GM23338 (cell line): ENCODE results near the gene KNOP1. TPM values are rescaled to one million over a fixed set of nuclear protein-coding genes. Genes with fewer than 3 reads are reported as not detected.

ENCODE experiments used
- ATAC-seq: fragments of 200-7000 bp; cut with Tn5 transposase; 3 replicates; pipeline ENCODE4 v1.9.1; 2020
- DNase-seq: peaks from one replicate; pipeline ENCODE4 v3.0.0-alpha.2; 2015; ENCODE audit warnings: low spot score
- H2AFZ ChIP-seq: fragments of 200-600 bp; sonication (generic); 2 replicates; pipeline ENCODE4 v1.8.0; 2016; ENCODE audit warnings: antibody characterized with exemption, mild to moderate bottlenecking, moderate library complexity
- H3F3A ChIP-seq: fragments of 200-600 bp; sonication (generic); replicated peaks from 2 replicates; pipeline ENCODE4 v1.8.0; 2017; ENCODE audit warnings: antibody characterized with exemption, mixed run types, low read depth
- H3K27ac ChIP-seq: fragments of 200-600 bp; sonication (generic); 2 replicates; pipeline ENCODE4 v1.6.1; 2016; ENCODE audit warnings: low read depth
- H3K27me3 ChIP-seq: fragments of 200-600 bp; sonication (generic); 2 replicates; pipeline ENCODE4 v1.8.0; 2016; ENCODE audit warnings: mild to moderate bottlenecking, mixed run types, moderate library complexity; ENCODE audit not compliant: insufficient read depth
- H3K36me3 ChIP-seq: fragments of 200-600 bp; sonication (generic); 2 replicates; pipeline ENCODE4 v1.8.0; 2016; ENCODE audit warnings: mild to moderate bottlenecking; ENCODE audit not compliant: insufficient read depth
- H3K4me1 ChIP-seq: fragments of 200-600 bp; sonication (generic); 2 replicates; pipeline ENCODE4 v1.8.0; 2016; ENCODE audit warnings: mild to moderate bottlenecking, moderate library complexity; ENCODE audit not compliant: insufficient read depth
- H3K4me2 ChIP-seq: fragments of 200-600 bp; sonication (generic); 2 replicates; pipeline ENCODE4 v1.7.1; 2017; ENCODE audit warnings: mixed run types
- H3K4me3 ChIP-seq: fragments of 200-600 bp; sonication (generic); 2 replicates; pipeline ENCODE4 v1.6.1; 2016; ENCODE audit warnings: mixed run types
- H3K79me2 ChIP-seq: fragments of 200-600 bp; sonication (generic); replicated peaks from 2 replicates; pipeline ENCODE4 v1.8.0; 2017; ENCODE audit warnings: mild to moderate bottlenecking; ENCODE audit not compliant: insufficient read depth
- H3K9me2 ChIP-seq: fragments of 200-600 bp; sonication (generic); 2 replicates; pipeline ENCODE4 v1.8.0; 2017; ENCODE audit not compliant: insufficient read depth
- H4K20me1 ChIP-seq: fragments of 200-600 bp; sonication (generic); replicated peaks from 2 replicates; pipeline ENCODE4 v1.8.0; 2017; ENCODE audit warnings: mild to moderate bottlenecking; ENCODE audit not compliant: insufficient read depth
- H3K27ac Mint-ChIP-seq: 2 replicates; pipeline ENCODE4 v1.8.0; 2020; ENCODE audit warnings: inconsistent platforms, mild to moderate bottlenecking, moderate library complexity, mixed read lengths
- H3K27me3 Mint-ChIP-seq: 3 replicates; pipeline ENCODE4 v1.8.0; 2022; ENCODE audit warnings: low read depth, mild to moderate bottlenecking, moderate library complexity, mixed read lengths, inconsistent platforms; ENCODE audit not compliant: insufficient read depth, poor library complexity
- H3K36me3 Mint-ChIP-seq: 3 replicates; pipeline ENCODE4 v1.8.0; 2021; ENCODE audit warnings: low read depth, mild to moderate bottlenecking, inconsistent platforms, moderate library complexity, mixed read lengths
- H3K4me1 Mint-ChIP-seq: 3 replicates; pipeline ENCODE4 v1.8.0; 2020; ENCODE audit warnings: mild to moderate bottlenecking, inconsistent platforms, mixed read lengths
- H3K4me3 Mint-ChIP-seq: 3 replicates; pipeline ENCODE4 v1.8.0; 2021; ENCODE audit warnings: moderate library complexity, mild to moderate bottlenecking, inconsistent platforms, mixed read lengths
- H3K9me3 Mint-ChIP-seq: 3 replicates; pipeline ENCODE4 v1.8.0; 2020; ENCODE audit warnings: moderate library complexity, mild to moderate bottlenecking, inconsistent platforms, mixed read lengths
- CREB1 ChIP-seq: fragments of 250-450 bp; sonication (Bioruptor Pico); IDR thresholded peaks from 2 replicates; pipeline ENCODE4 v1.5.0; 2020; ENCODE audit warnings: low read depth, mild to moderate bottlenecking, moderate library complexity
- EZH2 ChIP-seq: fragments of 200-600 bp; sonication (generic); IDR thresholded peaks from one replicate; pipeline ENCODE4 v1.8.0; 2017; ENCODE audit warnings: antibody characterized with exemption, mild to moderate bottlenecking, low read depth; ENCODE audit not compliant: unreplicated experiment
- EZH2phosphoT487 ChIP-seq: fragments of 200-600 bp; sonication (generic); IDR thresholded peaks from one replicate; pipeline ENCODE4 v1.8.1; 2018; ENCODE audit warnings: antibody characterized with exemption; ENCODE audit not compliant: unreplicated experiment
- JUNB ChIP-seq: IDR thresholded peaks from one replicate; pipeline ENCODE4 v1.6.1; 2016; ENCODE audit warnings: antibody characterized with exemption; ENCODE audit not compliant: unreplicated experiment
- STAT1 ChIP-seq: IDR thresholded peaks from one replicate; pipeline ENCODE4 v1.6.1; 2016; ENCODE audit warnings: antibody characterized with exemption; ENCODE audit not compliant: unreplicated experiment
- ZNF114 ChIP-seq: fragments of 250-450 bp; sonication (Bioruptor Pico); IDR thresholded peaks from 2 replicates; pipeline ENCODE4 v1.5.0; 2020; ENCODE audit warnings: mild to moderate bottlenecking, moderate library complexity
- ZNF331 ChIP-seq: fragments of 250-450 bp; sonication (Bioruptor Pico); IDR thresholded peaks from 2 replicates; pipeline ENCODE4 v1.5.0; 2020; ENCODE audit warnings: low read depth, mild to moderate bottlenecking, moderate library complexity
- ZNF462 ChIP-seq: fragments of 250-450 bp; sonication (Bioruptor Pico); IDR thresholded peaks from 2 replicates; pipeline ENCODE4 v1.5.0; 2020; ENCODE audit warnings: mild to moderate bottlenecking, moderate library complexity
- polyA plus RNA-seq: library from polyadenylated mRNA; unstranded; fragments of >200 nt; fragmentation: Nextera tagmentation; extraction: Ambion mirVana; gene quantifications from 2 replicates; pipeline ENCODE4 v1.2.1, GENCODE V29; 2016
- total RNA-seq: library from RNA; depleted of rRNA; stranded (reverse); fragments of >200 nt; shearing (Covaris generic); gene quantifications from 2 replicates; pipeline ENCODE4 v1.2.3, GENCODE V29; 2014
- TF ChIP-seq, protein P1 (sequence below): IDR thresholded peaks from one replicate; pipeline ENCODE4 v1.6.1; 2018; ENCODE audit warnings: antibody characterized with exemption; ENCODE audit not compliant: unreplicated experiment
- TF ChIP-seq, protein P2 (sequence below), 2 experiments: fragments of 200-600 bp in 1 of 2; sonication (generic) in 1 of 2; conservative IDR thresholded peaks; 2 replicates each; pipeline versions ENCODE4 v1.5.1 to v1.6.1; 2016 to 2017; ENCODE audit warnings: antibody characterized with exemption in 2 of 2, low read depth in 2 of 2, mild to moderate bottlenecking in 2 of 2, moderate library complexity in 1 of 2
- TF ChIP-seq, protein P3 (sequence below): IDR thresholded peaks from 2 replicates; pipeline ENCODE4 v1.6.1; 2016; ENCODE audit warnings: antibody characterized with exemption

The KNOP1 gene
- total and polyA plus RNA-seq, 2 experiments from 2014 or later = 57.7 to 190 TPM

GRCh38 chr16:19760356-19761060, 42.5 kb upstream of the KNOP1 start:
- Histone ChIP-seq H3K9me2 (peaks cover 2% of the 10 kb centered on the region; the same call in 1 of the 2 replicates), H3K4me1 (peaks cover 7% of the 10 kb centered on the region; the same call in 1 of the 2 replicates), H3K27me3 (no peaks in the 10 kb centered on the region), H3K4me3 (no peak overlapping the region), H4K20me1 (no peaks in the 10 kb centered on the region), H3K27ac (peak overlapping the region; percentile 32; the same call in 1 of the 2 replicates), H3F3A (no peaks in the 10 kb centered on the region), H3K79me2 (no peaks in the 10 kb centered on the region), H3K36me3 (no peaks in the 10 kb centered on the region), H2AFZ (no peak overlapping the region), H3K4me2 (no peak overlapping the region)
- no peak for DNase-seq
- Mint-ChIP-seq H3K4me1 (peaks cover 3% of the 10 kb centered on the region; the same call in 1 of the 3 replicates), H3K9me3 (no peaks in the 10 kb centered on the region), H3K27me3 (no peaks in the 10 kb centered on the region), H3K27ac (no peak overlapping the region), H3K4me3 (no peak overlapping the region), H3K36me3 (no peaks in the 10 kb centered on the region)
- no peak for ATAC-seq
- TF ChIP-seq, protein P1, sequence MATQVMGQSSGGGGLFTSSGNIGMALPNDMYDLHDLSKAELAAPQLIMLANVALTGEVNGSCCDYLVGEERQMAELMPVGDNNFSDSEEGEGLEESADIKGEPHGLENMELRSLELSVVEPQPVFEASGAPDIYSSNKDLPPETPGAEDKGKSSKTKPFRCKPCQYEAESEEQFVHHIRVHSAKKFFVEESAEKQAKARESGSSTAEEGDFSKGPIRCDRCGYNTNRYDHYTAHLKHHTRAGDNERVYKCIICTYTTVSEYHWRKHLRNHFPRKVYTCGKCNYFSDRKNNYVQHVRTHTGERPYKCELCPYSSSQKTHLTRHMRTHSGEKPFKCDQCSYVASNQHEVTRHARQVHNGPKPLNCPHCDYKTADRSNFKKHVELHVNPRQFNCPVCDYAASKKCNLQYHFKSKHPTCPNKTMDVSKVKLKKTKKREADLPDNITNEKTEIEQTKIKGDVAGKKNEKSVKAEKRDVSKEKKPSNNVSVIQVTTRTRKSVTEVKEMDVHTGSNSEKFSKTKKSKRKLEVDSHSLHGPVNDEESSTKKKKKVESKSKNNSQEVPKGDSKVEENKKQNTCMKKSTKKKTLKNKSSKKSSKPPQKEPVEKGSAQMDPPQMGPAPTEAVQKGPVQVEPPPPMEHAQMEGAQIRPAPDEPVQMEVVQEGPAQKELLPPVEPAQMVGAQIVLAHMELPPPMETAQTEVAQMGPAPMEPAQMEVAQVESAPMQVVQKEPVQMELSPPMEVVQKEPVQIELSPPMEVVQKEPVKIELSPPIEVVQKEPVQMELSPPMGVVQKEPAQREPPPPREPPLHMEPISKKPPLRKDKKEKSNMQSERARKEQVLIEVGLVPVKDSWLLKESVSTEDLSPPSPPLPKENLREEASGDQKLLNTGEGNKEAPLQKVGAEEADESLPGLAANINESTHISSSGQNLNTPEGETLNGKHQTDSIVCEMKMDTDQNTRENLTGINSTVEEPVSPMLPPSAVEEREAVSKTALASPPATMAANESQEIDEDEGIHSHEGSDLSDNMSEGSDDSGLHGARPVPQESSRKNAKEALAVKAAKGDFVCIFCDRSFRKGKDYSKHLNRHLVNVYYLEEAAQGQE = no peak
- TF ChIP-seq ZNF462 (CRISPR knock-in tag) = no peak
- TF ChIP-seq, protein P2, sequence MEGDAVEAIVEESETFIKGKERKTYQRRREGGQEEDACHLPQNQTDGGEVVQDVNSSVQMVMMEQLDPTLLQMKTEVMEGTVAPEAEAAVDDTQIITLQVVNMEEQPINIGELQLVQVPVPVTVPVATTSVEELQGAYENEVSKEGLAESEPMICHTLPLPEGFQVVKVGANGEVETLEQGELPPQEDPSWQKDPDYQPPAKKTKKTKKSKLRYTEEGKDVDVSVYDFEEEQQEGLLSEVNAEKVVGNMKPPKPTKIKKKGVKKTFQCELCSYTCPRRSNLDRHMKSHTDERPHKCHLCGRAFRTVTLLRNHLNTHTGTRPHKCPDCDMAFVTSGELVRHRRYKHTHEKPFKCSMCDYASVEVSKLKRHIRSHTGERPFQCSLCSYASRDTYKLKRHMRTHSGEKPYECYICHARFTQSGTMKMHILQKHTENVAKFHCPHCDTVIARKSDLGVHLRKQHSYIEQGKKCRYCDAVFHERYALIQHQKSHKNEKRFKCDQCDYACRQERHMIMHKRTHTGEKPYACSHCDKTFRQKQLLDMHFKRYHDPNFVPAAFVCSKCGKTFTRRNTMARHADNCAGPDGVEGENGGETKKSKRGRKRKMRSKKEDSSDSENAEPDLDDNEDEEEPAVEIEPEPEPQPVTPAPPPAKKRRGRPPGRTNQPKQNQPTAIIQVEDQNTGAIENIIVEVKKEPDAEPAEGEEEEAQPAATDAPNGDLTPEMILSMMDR (conservative IDR thresholded peaks at IDR 0.05; ENCODE audit: low read depth in 2 of 2) = no peak
- no peak for TF ChIP-seq EZH2phosphoT487
- no peak for TF ChIP-seq JUNB
- TF ChIP-seq ZNF331 (CRISPR knock-in tag) = no peak
- no peak for TF ChIP-seq EZH2
- TF ChIP-seq CREB1 (CRISPR knock-in tag) = no peak
- TF ChIP-seq, protein P3, sequence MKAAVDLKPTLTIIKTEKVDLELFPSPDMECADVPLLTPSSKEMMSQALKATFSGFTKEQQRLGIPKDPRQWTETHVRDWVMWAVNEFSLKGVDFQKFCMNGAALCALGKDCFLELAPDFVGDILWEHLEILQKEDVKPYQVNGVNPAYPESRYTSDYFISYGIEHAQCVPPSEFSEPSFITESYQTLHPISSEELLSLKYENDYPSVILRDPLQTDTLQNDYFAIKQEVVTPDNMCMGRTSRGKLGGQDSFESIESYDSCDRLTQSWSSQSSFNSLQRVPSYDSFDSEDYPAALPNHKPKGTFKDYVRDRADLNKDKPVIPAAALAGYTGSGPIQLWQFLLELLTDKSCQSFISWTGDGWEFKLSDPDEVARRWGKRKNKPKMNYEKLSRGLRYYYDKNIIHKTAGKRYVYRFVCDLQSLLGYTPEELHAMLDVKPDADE = no peak
- no peak for TF ChIP-seq ZNF114 (CRISPR knock-in tag)
- no peak for TF ChIP-seq STAT1
